ENCODE data around the gene COL18A1. TPM values are rescaled to one million over a fixed set of nuclear protein-coding genes. Genes with fewer than 3 reads are reported as not detected.

Gene COL18A1
- total and polyA plus RNA-seq, 8 donors = 38.7 to 301 (median 77.8) TPM

DNA sequence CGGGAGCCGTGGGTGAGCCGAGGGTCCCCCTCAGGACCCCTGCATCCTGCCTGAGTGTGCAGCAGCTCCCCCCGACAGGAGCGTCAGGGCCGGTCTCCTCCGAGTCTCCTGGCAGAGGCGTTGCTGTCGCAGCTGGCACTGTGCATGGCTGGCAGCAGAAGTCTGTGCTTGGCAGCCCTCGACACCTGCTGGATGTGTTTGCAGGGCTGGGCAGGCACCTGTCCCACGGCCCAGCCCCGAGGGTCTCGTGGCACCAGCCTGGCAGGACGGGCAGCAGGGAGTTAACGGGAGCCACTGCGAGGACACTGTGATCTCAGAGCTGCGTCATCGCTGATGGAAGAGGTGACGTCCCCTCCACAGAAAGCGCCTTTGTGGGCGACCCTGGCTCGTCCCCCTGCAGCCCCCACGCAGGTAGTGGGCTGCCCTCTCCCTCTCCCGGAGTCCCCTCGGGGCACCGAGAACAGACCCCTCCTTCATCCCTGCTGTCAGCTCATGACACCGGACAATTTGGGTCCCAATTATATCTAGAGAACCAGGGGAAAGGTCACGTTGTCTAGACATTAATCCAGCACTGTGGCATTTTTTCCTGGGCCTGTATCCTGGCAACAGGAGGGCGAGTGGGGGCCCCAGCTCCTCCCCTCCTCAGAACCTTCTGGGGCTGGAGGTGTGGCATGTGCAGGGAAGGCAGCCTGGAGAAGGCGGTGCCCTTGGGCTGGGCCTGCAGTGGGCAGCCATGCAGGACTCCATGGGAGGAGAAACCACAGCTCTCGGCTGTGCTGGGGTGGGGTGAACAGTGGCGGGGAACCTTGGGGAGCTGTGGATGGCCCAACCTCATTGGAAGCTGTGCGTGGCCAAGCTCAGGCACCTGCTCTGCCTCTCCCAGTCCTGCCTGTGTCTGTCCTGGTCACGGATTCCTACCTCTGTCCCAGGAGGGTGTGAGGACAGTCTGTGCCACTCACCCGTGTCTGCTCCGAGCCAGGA is 15.4 kb downstream of the COL18A1 start:
- intact Hi-C loops (cut with DNase I) = no loop called here
- no peaks in the 10 kb centered on the region for H3K36me3 ChIP-seq
- ATAC-seq (peak; percentile 62 to 80 (median 72)), FAIRE-seq (no peak), DNase-seq (peak in 5 of 6 donors; percentile 55 to 75 (median 62))
- H3K27me3 ChIP-seq = no peaks in the 10 kb centered on the region
- H3K9me3 ChIP-seq = no peaks in the 10 kb centered on the region
- H3K4me1 ChIP-seq = peaks cover 0 to 4% (median 0%) of the 10 kb centered on the region in 3 donors
- WGBS, 2 donors = 17 to 21% methylated on average over 34 to 36 of the region's 36 CpGs
- no peak for TF ChIP-seq CTCF (IDR thresholded peaks at IDR 0.05)
- H3K27ac ChIP-seq = peak overlapping the region; percentile 60 to 74 (median 64)
- no peak overlapping the region for H3K4me3 ChIP-seq

- Histone ChIP-seq H3K9me3 (no peaks in the 10 kb centered on the region), H3K36me3 (no peaks in the 10 kb centered on the region), H3K4me3 (no peak overlapping the region), H3K27me3 (no peaks in the 10 kb centered on the region), H3K4me1 (peaks cover 0 to 4% (median 0%) of the 10 kb centered on the region in 3 donors), H3K27ac (peak overlapping the region; percentile 60 to 74 (median 64))
- TF ChIP-seq CTCF (IDR thresholded peaks at IDR 0.05) = no peak
- 43 to 48% methylated on average over 25 of the region's 25 CpGs for WGBS, 2 donors
- intact Hi-C loops (cut with DNase I) = no loop called here
- FAIRE-seq = no peak
- DNase-seq = peak in 5 of 6 donors; percentile 58 to 82 (median 77)
- peak; percentile 46 to 69 (median 55) for ATAC-seq
Measured at GRCh38 chr21:45421071-45421845, 16.3 kb downstream of the COL18A1 start.

DNA sequence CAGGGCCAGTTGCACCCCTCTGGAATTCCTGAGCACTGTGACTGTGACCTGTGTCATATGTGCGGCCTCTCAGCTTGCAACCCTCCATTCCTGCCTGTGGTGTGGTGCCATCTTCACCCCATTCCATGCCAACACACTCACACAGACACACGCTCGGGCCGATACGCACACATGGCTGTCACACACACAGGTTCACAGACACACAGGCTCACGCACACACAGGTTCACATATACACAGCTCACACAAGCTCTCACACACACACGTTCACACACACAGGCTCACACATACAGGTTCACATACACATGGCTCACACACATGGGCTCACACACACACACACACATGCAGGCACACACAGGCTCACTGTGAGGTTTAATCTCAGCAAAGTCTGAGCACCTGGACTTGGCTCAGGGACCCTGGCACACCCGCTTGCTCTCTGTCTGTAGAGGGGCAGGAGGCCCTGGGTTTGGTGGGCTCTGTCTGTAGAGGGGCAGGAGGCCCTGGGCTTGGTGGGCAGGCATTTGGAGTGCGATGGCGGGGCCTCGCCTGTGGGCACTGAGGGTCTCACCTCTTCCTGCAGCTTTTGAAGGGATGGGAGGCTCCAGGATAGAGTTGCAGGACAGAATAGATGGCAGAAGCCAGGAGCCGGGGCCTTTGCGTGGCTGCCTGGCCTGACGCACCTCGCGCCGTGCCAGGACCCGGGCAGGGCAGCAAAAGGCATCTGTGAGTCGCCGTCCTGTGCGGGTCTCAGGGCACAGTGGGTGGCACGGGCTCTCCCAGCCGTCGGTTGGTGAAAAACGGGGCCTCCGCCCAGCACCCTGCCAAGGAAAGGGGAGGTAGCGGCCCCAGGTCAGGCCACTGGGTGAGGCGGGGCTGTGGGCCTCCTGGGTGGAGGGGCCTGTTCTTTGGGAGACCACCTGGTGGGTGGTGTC is 17.1 kb downstream of the COL18A1 start:
- DNase-seq (peak in 3 of 6 donors; percentile 27 to 49 (median 42)), ATAC-seq (peak in 1 of 4 donors; percentile 4), FAIRE-seq (no peak)
- H3K36me3 ChIP-seq = no peaks in the 10 kb centered on the region
- H3K4me3 ChIP-seq = no peak overlapping the region
- intact Hi-C loops (cut with DNase I) = no loop called here
- H3K27ac ChIP-seq = peak overlapping the region; percentile 60 to 74 (median 66)
- WGBS, 2 donors = 67% methylated on average over 27 to 28 of the region's 28 CpGs
- H3K4me1 ChIP-seq = peaks cover 0 to 4% (median 0%) of the 10 kb centered on the region in 3 donors
- no peak for TF ChIP-seq CTCF (IDR thresholded peaks at IDR 0.05)
- H3K27me3 ChIP-seq = no peaks in the 10 kb centered on the region
- no peaks in the 10 kb centered on the region for H3K9me3 ChIP-seq

DNA sequence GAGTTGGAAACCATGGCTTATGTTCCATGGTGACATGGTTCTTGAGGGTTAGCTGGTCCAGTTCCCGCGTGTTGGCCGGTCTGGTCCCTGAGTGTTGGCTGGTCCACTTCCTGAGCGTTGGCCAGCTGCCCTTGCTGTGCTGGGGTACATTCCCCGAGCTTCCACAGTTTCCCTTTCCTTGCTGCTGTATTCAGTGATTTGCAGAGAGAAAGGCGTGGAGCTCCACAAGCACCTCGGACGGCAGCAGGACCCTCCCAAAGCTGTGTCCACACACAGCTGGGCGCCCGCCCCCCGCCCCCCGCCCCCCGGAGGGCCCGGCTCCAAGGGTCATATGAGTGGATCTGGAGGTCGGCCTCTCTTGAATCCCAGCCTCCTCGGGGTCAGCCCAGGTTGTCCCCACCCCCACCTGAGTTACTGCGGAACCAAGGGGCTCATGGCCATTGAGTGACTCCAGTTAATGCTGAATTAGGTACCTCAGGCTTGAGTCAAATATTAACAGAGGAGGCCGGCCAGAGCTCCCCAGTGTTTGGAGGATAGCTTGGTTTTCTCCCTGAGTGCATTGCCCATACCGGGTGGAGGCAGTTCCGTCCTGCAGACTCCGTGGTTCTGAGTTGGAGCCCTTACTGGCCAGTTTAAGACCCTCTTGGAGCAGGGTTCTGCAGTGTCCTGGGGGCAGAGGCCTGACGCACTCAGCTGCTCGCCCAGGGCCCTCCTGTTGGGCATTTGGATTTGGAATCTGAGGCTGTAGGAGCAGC is 18.4 kb downstream of the COL18A1 start:
- FAIRE-seq = no peak

More for the DNA sequence above, 18.4 kb downstream of the COL18A1 start:
- ATAC-seq (peak in 3 of 4 donors; percentile 19 to 38 (median 22)), DNase-seq (peak in 2 of 6 donors; percentile 33 to 34)
- intact Hi-C loops (cut with DNase I) = no loop called here
- H3K27ac ChIP-seq = peak overlapping the region; percentile 55 to 74 (median 68)
- 26 to 34% methylated on average over 22 to 23 of the region's 23 CpGs for WGBS, 2 donors
- no peak for TF ChIP-seq CTCF (IDR thresholded peaks at IDR 0.05)
- H3K4me3 ChIP-seq = no peak overlapping the region
- H3K9me3 ChIP-seq = no peaks in the 10 kb centered on the region
- H3K27me3 ChIP-seq = no peaks in the 10 kb centered on the region
- H3K4me1 ChIP-seq = peaks cover 0 to 7% (median 0%) of the 10 kb centered on the region in 3 donors
- no peaks in the 10 kb centered on the region for H3K36me3 ChIP-seq
